Osteoblast (primary cell): ENCODE results near the gene KIAA0753. TPM values are rescaled to one million over a fixed set of nuclear protein-coding genes. Genes with fewer than 3 reads are reported as not detected.

Experiments used
- DNase-seq: peaks from one replicate; pipeline ENCODE4 v3.0.0; 2011; ENCODE audit warnings: low spot score, mixed read lengths; ENCODE audit not compliant: insufficient read length; ENCODE audit errors: missing footprints
- H2AFZ ChIP-seq: 2 replicates; pipeline ENCODE4 v1.6.0; 2011; ENCODE audit warnings: mild to moderate bottlenecking, low read length
- H3K27ac ChIP-seq: 2 replicates; pipeline ENCODE4 v1.5.1; 2011; ENCODE audit warnings: mild to moderate bottlenecking, low read depth, low read length, moderate library complexity
- H3K27me3 ChIP-seq: 2 replicates; pipeline ENCODE4 v1.6.0; 2012; ENCODE audit warnings: mild to moderate bottlenecking, control low read depth, inconsistent platforms, low read length, moderate library complexity; ENCODE audit not compliant: insufficient read depth
- H3K36me3 ChIP-seq: 2 replicates; pipeline ENCODE4 v1.5.1; 2011; ENCODE audit warnings: mild to moderate bottlenecking, low read length, control low read depth, moderate library complexity; ENCODE audit not compliant: insufficient read depth
- H3K4me1 ChIP-seq: 2 replicates; pipeline ENCODE4 v1.5.1; 2011; ENCODE audit warnings: mild to moderate bottlenecking, low read length, control low read depth, moderate library complexity; ENCODE audit not compliant: insufficient read depth
- H3K4me2 ChIP-seq: 2 replicates; pipeline ENCODE4 v1.6.0; 2011; ENCODE audit warnings: mild to moderate bottlenecking, low read length; ENCODE audit not compliant: insufficient read depth
- H3K4me3 ChIP-seq: fragments of 200-600 bp; sonication (generic); 3 replicates; pipeline ENCODE4 v1.5.1; 2012; ENCODE audit warnings: mild to moderate bottlenecking, low read length, inconsistent platforms; ENCODE audit not compliant: insufficient read depth
- H3K79me2 ChIP-seq: 2 replicates; pipeline ENCODE4 v1.6.0; 2012; ENCODE audit warnings: mild to moderate bottlenecking, low read length, control low read depth, inconsistent platforms; ENCODE audit not compliant: insufficient read depth
- H3K9me3 ChIP-seq: 2 replicates; pipeline ENCODE4 v1.5.1; 2011; ENCODE audit warnings: low read depth, low read length, control low read depth
- H4K20me1 ChIP-seq: 2 replicates; pipeline ENCODE4 v1.6.0; 2012; ENCODE audit warnings: mild to moderate bottlenecking, low read length, control low read depth; ENCODE audit not compliant: insufficient read depth
- total RNA-seq: library from RNA; depleted of rRNA; stranded (reverse); fragments of >200 nt; gene quantifications from 2 replicates; pipeline ENCODE4 v1.2.3, GENCODE V29; 2012
- TF ChIP-seq, protein P1 (sequence below): IDR thresholded peaks from 2 replicates; pipeline ENCODE4 v1.5.1; 2011; ENCODE audit warnings: mild to moderate bottlenecking, low read depth, low read length, moderate library complexity; ENCODE audit errors: extremely low read depth

Gene KIAA0753
- total RNA-seq, 1 donor = 17.0 TPM

DNA sequence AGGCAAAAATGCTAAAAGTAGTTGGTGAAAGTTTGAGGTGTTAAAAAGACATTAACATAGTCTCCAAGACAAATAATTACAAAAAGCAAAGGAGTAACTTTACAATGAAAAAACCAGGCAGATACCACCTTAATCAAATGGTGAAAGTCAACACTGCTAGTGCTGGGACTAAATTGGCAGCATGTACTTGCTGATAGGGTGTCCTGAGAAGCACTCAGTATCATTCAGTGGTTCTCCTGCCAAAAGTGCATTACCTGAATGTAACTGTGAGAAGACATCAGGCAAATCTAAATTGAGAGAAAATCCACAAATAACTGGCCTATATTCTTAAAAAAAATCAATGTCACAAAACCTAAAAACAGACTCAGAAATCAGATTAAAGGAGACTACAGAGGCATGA is 8.0 kb downstream of the KIAA0753 start:
- no peaks in the 10 kb centered on the region for H3K27me3 ChIP-seq
- H3K36me3 ChIP-seq = peaks cover 48% of the 10 kb centered on the region
- no peak overlapping the region for H3K4me3 ChIP-seq
- H3K9me3 ChIP-seq = no peaks in the 10 kb centered on the region
- TF ChIP-seq, protein P1, sequence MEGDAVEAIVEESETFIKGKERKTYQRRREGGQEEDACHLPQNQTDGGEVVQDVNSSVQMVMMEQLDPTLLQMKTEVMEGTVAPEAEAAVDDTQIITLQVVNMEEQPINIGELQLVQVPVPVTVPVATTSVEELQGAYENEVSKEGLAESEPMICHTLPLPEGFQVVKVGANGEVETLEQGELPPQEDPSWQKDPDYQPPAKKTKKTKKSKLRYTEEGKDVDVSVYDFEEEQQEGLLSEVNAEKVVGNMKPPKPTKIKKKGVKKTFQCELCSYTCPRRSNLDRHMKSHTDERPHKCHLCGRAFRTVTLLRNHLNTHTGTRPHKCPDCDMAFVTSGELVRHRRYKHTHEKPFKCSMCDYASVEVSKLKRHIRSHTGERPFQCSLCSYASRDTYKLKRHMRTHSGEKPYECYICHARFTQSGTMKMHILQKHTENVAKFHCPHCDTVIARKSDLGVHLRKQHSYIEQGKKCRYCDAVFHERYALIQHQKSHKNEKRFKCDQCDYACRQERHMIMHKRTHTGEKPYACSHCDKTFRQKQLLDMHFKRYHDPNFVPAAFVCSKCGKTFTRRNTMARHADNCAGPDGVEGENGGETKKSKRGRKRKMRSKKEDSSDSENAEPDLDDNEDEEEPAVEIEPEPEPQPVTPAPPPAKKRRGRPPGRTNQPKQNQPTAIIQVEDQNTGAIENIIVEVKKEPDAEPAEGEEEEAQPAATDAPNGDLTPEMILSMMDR = no peak
- no peak for DNase-seq
- H4K20me1 ChIP-seq = peaks cover 3% of the 10 kb centered on the region
- no peak overlapping the region for H3K4me2 ChIP-seq
- no peak overlapping the region for H2AFZ ChIP-seq
- peaks cover 4% of the 10 kb centered on the region for H3K4me1 ChIP-seq
- H3K27ac ChIP-seq = no peak overlapping the region
- H3K79me2 ChIP-seq = peaks cover 29% of the 10 kb centered on the region

DNA sequence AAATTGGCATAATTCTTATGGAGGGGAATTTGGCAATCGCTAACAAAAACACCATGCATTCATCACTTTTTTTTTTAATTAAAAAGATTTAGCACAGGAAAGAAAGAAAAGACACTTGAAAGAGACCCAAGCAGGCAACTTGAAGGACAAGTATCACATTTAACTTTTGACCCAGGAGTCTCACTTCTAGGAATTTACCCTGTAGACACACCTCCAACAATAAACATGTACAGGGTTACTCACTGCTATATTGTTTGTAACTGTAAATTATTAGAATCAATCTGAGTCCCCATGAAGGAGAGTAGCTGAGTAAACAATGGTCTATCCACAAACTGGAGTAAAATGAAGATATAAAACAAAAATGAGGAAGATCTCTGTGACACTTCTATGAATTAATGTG is 10.1 kb downstream of the KIAA0753 start:
- Histone ChIP-seq H4K20me1 (no peaks in the 10 kb centered on the region), H3K27me3 (no peaks in the 10 kb centered on the region)

DNA sequence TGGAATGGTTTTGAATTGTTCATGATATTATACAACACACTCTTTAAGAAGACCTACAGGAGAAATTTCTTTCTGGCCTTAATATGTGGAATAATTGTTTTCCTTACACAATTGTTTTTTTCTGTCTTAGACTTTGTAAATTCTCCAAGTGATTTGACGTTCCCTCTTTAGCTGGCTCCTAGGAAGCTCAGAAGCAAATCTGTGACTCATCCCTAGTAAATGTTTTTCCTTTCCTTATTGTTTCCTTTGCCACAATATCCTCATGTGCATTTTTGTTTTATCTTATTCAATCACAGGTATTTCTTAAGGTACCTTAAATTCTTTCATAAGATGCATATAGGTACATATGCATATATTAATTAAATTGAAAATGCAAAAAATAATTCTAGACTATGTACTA is 13.5 kb downstream of the KIAA0753 start:
- DNase-seq = no peak
- TF ChIP-seq, protein P1 = no peak
- H3K9me3 ChIP-seq = no peaks in the 10 kb centered on the region
- H2AFZ ChIP-seq = no peak overlapping the region
- peaks cover 21% of the 10 kb centered on the region for H3K4me1 ChIP-seq
- H3K4me3 ChIP-seq = no peak overlapping the region
- peaks cover 40% of the 10 kb centered on the region for H3K36me3 ChIP-seq
- H3K27ac ChIP-seq = no peak overlapping the region
- H4K20me1 ChIP-seq = no peaks in the 10 kb centered on the region
- peaks cover 23% of the 10 kb centered on the region for H3K79me2 ChIP-seq
- H3K4me2 ChIP-seq = no peak overlapping the region
- no peaks in the 10 kb centered on the region for H3K27me3 ChIP-seq

More for the DNA sequence above, 10.1 kb downstream of the KIAA0753 start:
- no peak overlapping the region for H2AFZ ChIP-seq
- DNase-seq = no peak
- H3K4me1 ChIP-seq = peaks cover 10% of the 10 kb centered on the region
- H3K27ac ChIP-seq = no peak overlapping the region
- no peaks in the 10 kb centered on the region for H3K9me3 ChIP-seq
- peaks cover 57% of the 10 kb centered on the region for H3K36me3 ChIP-seq
- no peak overlapping the region for H3K4me3 ChIP-seq
- peaks cover 24% of the 10 kb centered on the region for H3K79me2 ChIP-seq
- TF ChIP-seq, protein P1 = no peak
- H3K4me2 ChIP-seq = no peak overlapping the region

DNA sequence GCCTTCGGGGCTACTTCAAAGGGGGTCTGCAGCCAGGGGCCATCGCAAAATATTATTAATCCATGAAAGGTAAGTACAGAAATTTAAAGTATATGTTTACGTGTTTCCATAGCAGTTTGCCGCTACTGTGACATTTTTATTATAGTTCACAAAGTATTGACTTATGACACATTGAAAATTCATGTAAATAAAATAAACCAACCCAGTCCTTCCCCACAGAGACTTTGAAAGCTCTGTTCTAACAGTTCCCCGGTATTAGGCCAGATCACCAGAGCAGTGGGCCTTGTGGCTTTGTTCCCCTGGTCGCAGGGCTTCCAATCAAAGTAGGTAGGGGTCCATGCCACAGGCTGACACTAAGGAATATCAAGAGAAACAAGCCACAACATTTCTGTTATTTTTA is 13.9 kb downstream of the KIAA0753 start:
- H3K4me1 ChIP-seq = peaks cover 21% of the 10 kb centered on the region
- H3K4me2 ChIP-seq = no peak overlapping the region
- H3K9me3 ChIP-seq = no peaks in the 10 kb centered on the region
- no peak overlapping the region for H3K4me3 ChIP-seq
- H3K27me3 ChIP-seq = no peaks in the 10 kb centered on the region
- TF ChIP-seq, protein P1 = no peak
- H3K79me2 ChIP-seq = peaks cover 23% of the 10 kb centered on the region
- H3K27ac ChIP-seq = no peak overlapping the region
- no peaks in the 10 kb centered on the region for H4K20me1 ChIP-seq
- H3K36me3 ChIP-seq = peaks cover 43% of the 10 kb centered on the region
- no peak overlapping the region for H2AFZ ChIP-seq
- DNase-seq = no peak
